ENCODE results near the gene CST9L. TPM values are rescaled to one million over a fixed set of nuclear protein-coding genes. Genes with fewer than 3 reads are reported as not detected.

The CST9L gene
- total and polyA plus RNA-seq, 2 of the 13 experiments (the other 11 are each of a cell fraction or from before 2014, with no cell fraction given): 0.15 TPM; not detected in 1

DNA sequence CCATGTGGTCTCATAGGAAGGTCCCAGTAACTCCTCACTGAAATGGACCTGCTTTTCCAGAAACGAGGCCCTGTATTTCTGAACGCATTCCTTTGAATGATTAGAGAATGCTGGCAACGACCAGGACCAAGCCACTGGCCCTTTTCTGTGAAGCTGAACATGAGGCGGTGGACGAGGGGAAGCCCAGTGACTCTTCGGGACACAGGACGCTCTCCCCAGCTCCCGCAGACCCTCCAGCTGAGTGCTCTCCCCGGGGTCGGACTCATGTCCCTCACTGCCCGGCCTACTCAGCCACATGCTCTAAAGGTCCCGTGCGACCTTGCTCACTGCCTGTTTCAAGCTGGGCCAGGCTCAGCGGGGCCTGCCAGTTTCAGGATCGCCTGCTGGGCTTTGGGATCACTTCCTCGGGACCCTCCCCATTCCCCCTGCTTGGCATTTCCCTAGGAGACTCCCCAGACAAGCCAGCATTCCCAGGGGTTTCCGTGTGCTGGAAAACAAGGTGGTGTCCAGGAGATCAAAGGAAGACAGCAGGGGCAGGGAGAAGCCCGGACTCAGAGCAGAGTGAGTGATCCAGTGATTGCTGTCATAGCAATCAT lies 40.1 kb upstream of the CST9L start (continued):
- TF ChIP-seq, protein P1, sequence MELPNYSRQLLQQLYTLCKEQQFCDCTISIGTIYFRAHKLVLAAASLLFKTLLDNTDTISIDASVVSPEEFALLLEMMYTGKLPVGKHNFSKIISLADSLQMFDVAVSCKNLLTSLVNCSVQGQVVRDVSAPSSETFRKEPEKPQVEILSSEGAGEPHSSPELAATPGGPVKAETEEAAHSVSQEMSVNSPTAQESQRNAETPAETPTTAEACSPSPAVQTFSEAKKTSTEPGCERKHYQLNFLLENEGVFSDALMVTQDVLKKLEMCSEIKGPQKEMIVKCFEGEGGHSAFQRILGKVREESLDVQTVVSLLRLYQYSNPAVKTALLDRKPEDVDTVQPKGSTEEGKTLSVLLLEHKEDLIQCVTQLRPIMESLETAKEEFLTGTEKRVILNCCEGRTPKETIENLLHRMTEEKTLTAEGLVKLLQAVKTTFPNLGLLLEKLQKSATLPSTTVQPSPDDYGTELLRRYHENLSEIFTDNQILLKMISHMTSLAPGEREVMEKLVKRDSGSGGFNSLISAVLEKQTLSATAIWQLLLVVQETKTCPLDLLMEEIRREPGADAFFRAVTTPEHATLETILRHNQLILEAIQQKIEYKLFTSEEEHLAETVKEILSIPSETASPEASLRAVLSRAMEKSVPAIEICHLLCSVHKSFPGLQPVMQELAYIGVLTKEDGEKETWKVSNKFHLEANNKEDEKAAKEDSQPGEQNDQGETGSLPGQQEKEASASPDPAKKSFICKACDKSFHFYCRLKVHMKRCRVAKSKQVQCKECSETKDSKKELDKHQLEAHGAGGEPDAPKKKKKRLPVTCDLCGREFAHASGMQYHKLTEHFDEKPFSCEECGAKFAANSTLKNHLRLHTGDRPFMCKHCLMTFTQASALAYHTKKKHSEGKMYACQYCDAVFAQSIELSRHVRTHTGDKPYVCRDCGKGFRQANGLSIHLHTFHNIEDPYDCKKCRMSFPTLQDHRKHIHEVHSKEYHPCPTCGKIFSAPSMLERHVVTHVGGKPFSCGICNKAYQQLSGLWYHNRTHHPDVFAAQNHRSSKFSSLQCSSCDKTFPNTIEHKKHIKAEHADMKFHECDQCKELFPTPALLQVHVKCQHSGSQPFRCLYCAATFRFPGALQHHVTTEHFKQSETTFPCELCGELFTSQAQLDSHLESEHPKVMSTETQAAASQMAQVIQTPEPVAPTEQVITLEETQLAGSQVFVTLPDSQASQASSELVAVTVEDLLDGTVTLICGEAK (IDR thresholded peaks at IDR 0.05): no peak
- TF ChIP-seq, protein P1 (CRISPR knock-in tag; IDR thresholded peaks at IDR 0.05): no peak
- TF ChIP-seq ZNF282 (IDR thresholded peaks at IDR 0.05; ENCODE audit: partially characterized antibody) (no peak), ZNF549 (CRISPR knock-in tag; IDR thresholded peaks at IDR 0.05) (no peak), CBFB (CRISPR knock-in tag; IDR thresholded peaks at IDR 0.05) (0 out of 2 replicates have a peak, but pooled peaks have one; percentile 30), TBX3 (IDR thresholded peaks at IDR 0.05; ENCODE audit: borderline replicate concordance) (no peak), SRSF4 (IDR thresholded peaks at IDR 0.05; ENCODE audit: low read depth, low read length, poor library complexity, severe bottlenecking) (no peak), ZNF792 (CRISPR knock-in tag; IDR thresholded peaks at IDR 0.05) (0 out of 2 replicates have a peak, but pooled peaks have one; percentile 34), NFIC (IDR thresholded peaks at IDR 0.05; ENCODE audit: low read length) (no peak), GFI1 (CRISPR knock-in tag; IDR thresholded peaks at IDR 0.05; ENCODE audit: borderline replicate concordance) (no peak), HOXA3 (CRISPR knock-in tag; IDR thresholded peaks at IDR 0.05) (0 out of 2 replicates have a peak, but pooled peaks have one; percentile 15), NKX3-1 (CRISPR knock-in tag; IDR thresholded peaks at IDR 0.05) (no peak)
- TF ChIP-seq, protein P2, sequence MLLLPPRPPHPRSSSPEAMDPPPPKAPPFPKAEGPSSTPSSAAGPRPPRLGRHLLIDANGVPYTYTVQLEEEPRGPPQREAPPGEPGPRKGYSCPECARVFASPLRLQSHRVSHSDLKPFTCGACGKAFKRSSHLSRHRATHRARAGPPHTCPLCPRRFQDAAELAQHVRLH (CRISPR knock-in tag; IDR thresholded peaks at IDR 0.05; ENCODE audit: borderline replicate concordance, low read depth): 0 out of 2 replicates have a peak, but pooled peaks have one; percentile 20
- TF ChIP-seq, protein P3, sequence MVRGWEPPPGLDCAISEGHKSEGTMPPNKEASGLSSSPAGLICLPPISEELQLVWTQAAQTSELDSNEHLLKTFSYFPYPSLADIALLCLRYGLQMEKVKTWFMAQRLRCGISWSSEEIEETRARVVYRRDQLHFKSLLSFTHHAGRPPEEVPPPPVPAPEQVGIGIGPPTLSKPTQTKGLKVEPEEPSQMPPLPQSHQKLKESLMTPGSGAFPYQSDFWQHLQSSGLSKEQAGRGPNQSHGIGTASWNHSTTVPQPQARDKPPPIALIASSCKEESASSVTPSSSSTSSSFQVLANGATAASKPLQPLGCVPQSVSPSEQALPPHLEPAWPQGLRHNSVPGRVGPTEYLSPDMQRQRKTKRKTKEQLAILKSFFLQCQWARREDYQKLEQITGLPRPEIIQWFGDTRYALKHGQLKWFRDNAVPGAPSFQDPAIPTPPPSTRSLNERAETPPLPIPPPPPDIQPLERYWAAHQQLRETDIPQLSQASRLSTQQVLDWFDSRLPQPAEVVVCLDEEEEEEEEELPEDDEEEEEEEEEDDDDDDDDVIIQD (CRISPR knock-in tag; IDR thresholded peaks at IDR 0.05; ENCODE audit: low read depth): no peak
- TF ChIP-seq, protein P4, sequence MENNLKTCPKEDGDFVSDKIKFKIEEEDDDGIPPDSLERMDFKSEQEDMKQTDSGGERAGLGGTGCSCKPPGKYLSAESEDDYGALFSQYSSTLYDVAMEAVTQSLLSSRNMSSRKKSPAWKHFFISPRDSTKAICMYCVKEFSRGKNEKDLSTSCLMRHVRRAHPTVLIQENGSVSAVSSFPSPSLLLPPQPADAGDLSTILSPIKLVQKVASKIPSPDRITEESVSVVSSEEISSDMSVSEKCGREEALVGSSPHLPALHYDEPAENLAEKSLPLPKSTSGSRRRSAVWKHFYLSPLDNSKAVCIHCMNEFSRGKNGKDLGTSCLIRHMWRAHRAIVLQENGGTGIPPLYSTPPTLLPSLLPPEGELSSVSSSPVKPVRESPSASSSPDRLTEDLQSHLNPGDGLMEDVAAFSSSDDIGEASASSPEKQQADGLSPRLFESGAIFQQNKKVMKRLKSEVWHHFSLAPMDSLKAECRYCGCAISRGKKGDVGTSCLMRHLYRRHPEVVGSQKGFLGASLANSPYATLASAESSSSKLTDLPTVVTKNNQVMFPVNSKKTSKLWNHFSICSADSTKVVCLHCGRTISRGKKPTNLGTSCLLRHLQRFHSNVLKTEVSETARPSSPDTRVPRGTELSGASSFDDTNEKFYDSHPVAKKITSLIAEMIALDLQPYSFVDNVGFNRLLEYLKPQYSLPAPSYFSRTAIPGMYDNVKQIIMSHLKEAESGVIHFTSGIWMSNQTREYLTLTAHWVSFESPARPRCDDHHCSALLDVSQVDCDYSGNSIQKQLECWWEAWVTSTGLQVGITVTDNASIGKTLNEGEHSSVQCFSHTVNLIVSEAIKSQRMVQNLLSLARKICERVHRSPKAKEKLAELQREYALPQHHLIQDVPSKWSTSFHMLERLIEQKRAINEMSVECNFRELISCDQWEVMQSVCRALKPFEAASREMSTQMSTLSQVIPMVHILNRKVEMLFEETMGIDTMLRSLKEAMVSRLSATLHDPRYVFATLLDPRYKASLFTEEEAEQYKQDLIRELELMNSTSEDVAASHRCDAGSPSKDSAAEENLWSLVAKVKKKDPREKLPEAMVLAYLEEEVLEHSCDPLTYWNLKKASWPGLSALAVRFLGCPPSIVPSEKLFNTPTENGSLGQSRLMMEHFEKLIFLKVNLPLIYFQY (CRISPR knock-in tag; IDR thresholded peaks at IDR 0.05; ENCODE audit: borderline replicate concordance): peak; percentile 58; the same call in 1 of the 2 replicates
